BLaER1 treated with 17β-estradiol and CSF1 and Interleukin-3, amounts not matched to agents 10 nM and 100 nM (cell line): ENCODE data around the gene NPC1.
A peak's percentile ranks its signal among the peaks of the same experiment; 100 is the strongest.

Experiments
- H3K27ac ChIP-seq, 11 experiments: shearing (Covaris generic); formaldehyde crosslinking; 2 replicates each; pipeline ENCODE4 v1.8.1; 2022
- H3K27me3 ChIP-seq, 11 experiments: shearing (Covaris generic); formaldehyde crosslinking; 2 replicates each; pipeline ENCODE4 v1.8.1; 2022
- H3K36me3 ChIP-seq, 11 experiments: shearing (Covaris generic); formaldehyde crosslinking; 2 replicates each; pipeline ENCODE4 v1.8.1; 2022
- H3K4me1 ChIP-seq, 10 experiments: shearing (Covaris generic); formaldehyde crosslinking; 2 replicates each; pipeline ENCODE4 v1.8.1; 2022
- H3K4me2 ChIP-seq, 11 experiments: shearing (Covaris generic); formaldehyde crosslinking; 2 replicates each; pipeline ENCODE4 v1.8.1; 2022
- H3K4me3 ChIP-seq, 10 experiments: shearing (Covaris generic); formaldehyde crosslinking; 2 replicates each; pipeline ENCODE4 v1.8.1; 2022
- H3K9ac ChIP-seq, 11 experiments: shearing (Covaris generic); formaldehyde crosslinking; 2 replicates each; pipeline ENCODE4 v1.8.1; 2022
- H3K9me3 ChIP-seq, 11 experiments: shearing (Covaris generic); formaldehyde crosslinking; replicated peaks in 1 of 11; 2 replicates each; pipeline ENCODE4 v1.8.1; 2022
- H4K20me1 ChIP-seq, 11 experiments: shearing (Covaris generic); formaldehyde crosslinking; 2 replicates each; pipeline ENCODE4 v1.8.1; 2022
- Cebpa-rat ChIP-seq, 11 experiments: shearing (Covaris generic); IDR thresholded peaks; 2 replicates each; pipeline ENCODE4 v1.8.1; 2022

Gene NPC1

GRCh38 chr18:23627970-23628369 lies 41.7 kb upstream of the NPC1 start:
- H3K4me3 ChIP-seq, result no peak overlapping the region
- H4K20me1 ChIP-seq, result no peaks in the 10 kb centered on the region
- no peak overlapping the region for H3K9ac ChIP-seq
- TF ChIP-seq Cebpa-rat (IDR thresholded peaks at IDR 0.05), result no peak
- H3K4me2 ChIP-seq, result no peak overlapping the region
- no peaks in the 10 kb centered on the region for H3K27me3 ChIP-seq
- no peak overlapping the region for H3K27ac ChIP-seq
- no peaks in the 10 kb centered on the region for H3K36me3 ChIP-seq
- no peaks in the 10 kb centered on the region for H3K9me3 ChIP-seq
- H3K4me1 ChIP-seq, result no peaks in the 10 kb centered on the region; a peak in 1 of 20 replicates

- H3K4me3 ChIP-seq, result no peak overlapping the region
- no peaks in the 10 kb centered on the region for H4K20me1 ChIP-seq
- no peaks in the 10 kb centered on the region; a peak in 1 of 20 replicates for H3K4me1 ChIP-seq
- H3K9me3 ChIP-seq, result no peaks in the 10 kb centered on the region
- H3K27ac ChIP-seq, result no peak overlapping the region
- TF ChIP-seq Cebpa-rat (IDR thresholded peaks at IDR 0.05), result no peak
- no peaks in the 10 kb centered on the region for H3K27me3 ChIP-seq
- no peak overlapping the region for H3K9ac ChIP-seq
- H3K36me3 ChIP-seq, result no peaks in the 10 kb centered on the region
- H3K4me2 ChIP-seq, result no peak overlapping the region
These were observed 41.0 kb upstream of the NPC1 start for GRCh38 chr18:23627321-23627720.

DNA sequence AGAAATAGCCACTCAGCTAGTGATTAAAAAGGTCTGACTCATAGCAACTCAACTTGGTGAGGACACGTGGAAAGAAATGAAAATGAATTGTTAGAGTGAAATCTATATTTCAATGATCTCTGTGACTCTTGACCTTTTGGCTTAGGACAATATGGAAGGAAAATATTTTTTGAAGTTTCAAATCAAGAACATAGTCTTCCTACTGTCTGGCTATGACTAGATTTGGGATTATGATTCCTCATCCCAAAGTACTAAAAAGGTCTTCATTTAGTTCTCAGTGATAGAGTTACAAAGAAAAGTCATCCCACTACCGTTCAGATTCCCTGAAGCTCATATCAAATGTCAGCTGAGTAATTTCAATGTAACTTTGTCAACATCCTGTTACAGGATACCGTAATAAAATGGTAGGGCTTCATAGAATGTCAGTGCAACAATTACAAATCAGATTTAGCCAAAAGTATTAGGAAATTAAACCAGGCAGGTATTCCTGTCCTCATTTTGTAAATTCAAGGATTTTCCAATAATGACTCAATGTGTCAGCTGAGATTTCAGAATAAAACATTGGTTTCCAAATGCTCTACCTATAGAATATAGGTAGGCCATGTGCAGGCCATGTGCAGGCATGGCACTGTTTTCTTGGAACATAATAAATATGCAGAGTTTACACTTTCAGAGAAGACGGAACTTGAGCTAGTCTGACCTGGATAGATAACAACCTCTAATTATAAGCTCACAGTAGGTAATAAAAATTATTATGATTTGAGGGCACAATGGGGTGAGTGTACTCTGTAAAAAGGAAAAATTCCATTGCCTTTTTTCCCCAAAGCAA lies 40.4 kb upstream of the NPC1 start:
- Histone ChIP-seq H3K27me3 (peaks cover 0 to 5% (median 2%) of the 10 kb centered on the region in 11 experiments; a peak in 8 of 22 replicates), H3K4me2 (no peak overlapping the region), H3K9ac (no peak overlapping the region), H3K4me3 (no peak overlapping the region), H4K20me1 (no peaks in the 10 kb centered on the region), H3K9me3 (no peaks in the 10 kb centered on the region), H3K4me1 (no peaks in the 10 kb centered on the region; a peak in 1 of 20 replicates), H3K27ac (no peak overlapping the region), H3K36me3 (no peaks in the 10 kb centered on the region)
- no peak for TF ChIP-seq Cebpa-rat (IDR thresholded peaks at IDR 0.05)

- Histone ChIP-seq H3K9ac (no peak overlapping the region), H3K4me2 (no peak overlapping the region), H3K27ac (no peak overlapping the region), H3K36me3 (no peaks in the 10 kb centered on the region), H3K4me3 (no peak overlapping the region), H3K27me3 (peaks cover 33 to 42% (median 39%) of the 10 kb centered on the region in 11 experiments), H3K4me1 (peaks cover 10 to 20% (median 15%) of the 10 kb centered on the region in 10 experiments), H4K20me1 (no peaks in the 10 kb centered on the region), H3K9me3 (no peaks in the 10 kb centered on the region)
- TF ChIP-seq Cebpa-rat (IDR thresholded peaks at IDR 0.05), result no peak
These were observed 36.7 kb upstream of the NPC1 start for GRCh38 chr18:23623040-23623439.

GRCh38 chr18:23619388-23619881 lies 33.1 kb upstream of the NPC1 start:
- H3K9ac ChIP-seq, result peak overlapping the region in 10 of 11 experiments; percentile 11 to 68 (median 58); a peak in 16 of 22 replicates
- H3K9me3 ChIP-seq, result no peaks in the 10 kb centered on the region
- H3K27ac ChIP-seq, result peak overlapping the region in 3 of 11 experiments; percentile 7 to 43 (median 16); a peak in 3 of 22 replicates
- peaks cover 10 to 23% (median 15%) of the 10 kb centered on the region in 10 experiments; a peak in 19 of 20 replicates for H3K4me1 ChIP-seq
- no peaks in the 10 kb centered on the region for H3K36me3 ChIP-seq
- no peak for TF ChIP-seq Cebpa-rat (IDR thresholded peaks at IDR 0.05)
- H3K4me3 ChIP-seq, result peak overlapping the region; percentile 43 to 70 (median 58)
- peaks cover 42 to 54% (median 51%) of the 10 kb centered on the region in 11 experiments for H3K27me3 ChIP-seq
- no peaks in the 10 kb centered on the region for H4K20me1 ChIP-seq
- H3K4me2 ChIP-seq, result peak overlapping the region; percentile 72 to 98 (median 88)

- H3K9me3 ChIP-seq, result no peaks in the 10 kb centered on the region
- peak overlapping the region; percentile 72 to 98 (median 88) for H3K4me2 ChIP-seq
- no peaks in the 10 kb centered on the region for H3K36me3 ChIP-seq
- H3K4me1 ChIP-seq, result peaks cover 10 to 23% (median 15%) of the 10 kb centered on the region in 10 experiments; a peak in 19 of 20 replicates
- H3K27ac ChIP-seq, result peak overlapping the region in 3 of 11 experiments; percentile 7 to 43 (median 16); a peak in 3 of 22 replicates
- H3K4me3 ChIP-seq, result peak overlapping the region; percentile 43 to 70 (median 58)
- peaks cover 42 to 54% (median 51%) of the 10 kb centered on the region in 11 experiments for H3K27me3 ChIP-seq
- no peak for TF ChIP-seq Cebpa-rat (IDR thresholded peaks at IDR 0.05)
- peak overlapping the region in 8 of 11 experiments; percentile 11 to 68 (median 55); a peak in 12 of 22 replicates for H3K9ac ChIP-seq
- no peaks in the 10 kb centered on the region for H4K20me1 ChIP-seq
These were observed 32.6 kb upstream of the NPC1 start for GRCh38 chr18:23618862-23619387.

- no peak for TF ChIP-seq Cebpa-rat (IDR thresholded peaks at IDR 0.05)
- H3K9ac ChIP-seq, result no peak overlapping the region
- no peaks in the 10 kb centered on the region for H3K9me3 ChIP-seq
- no peak overlapping the region for H3K27ac ChIP-seq
- H3K36me3 ChIP-seq, result no peaks in the 10 kb centered on the region
- no peaks in the 10 kb centered on the region for H4K20me1 ChIP-seq
- peaks cover 42 to 54% (median 51%) of the 10 kb centered on the region in 11 experiments for H3K27me3 ChIP-seq
- peaks cover 10 to 31% (median 15%) of the 10 kb centered on the region in 10 experiments; a peak in 19 of 20 replicates for H3K4me1 ChIP-seq
- H3K4me3 ChIP-seq, result no peak overlapping the region
- no peak overlapping the region for H3K4me2 ChIP-seq
These were observed 31.2 kb upstream of the NPC1 start for GRCh38 chr18:23617412-23618014.

DNA sequence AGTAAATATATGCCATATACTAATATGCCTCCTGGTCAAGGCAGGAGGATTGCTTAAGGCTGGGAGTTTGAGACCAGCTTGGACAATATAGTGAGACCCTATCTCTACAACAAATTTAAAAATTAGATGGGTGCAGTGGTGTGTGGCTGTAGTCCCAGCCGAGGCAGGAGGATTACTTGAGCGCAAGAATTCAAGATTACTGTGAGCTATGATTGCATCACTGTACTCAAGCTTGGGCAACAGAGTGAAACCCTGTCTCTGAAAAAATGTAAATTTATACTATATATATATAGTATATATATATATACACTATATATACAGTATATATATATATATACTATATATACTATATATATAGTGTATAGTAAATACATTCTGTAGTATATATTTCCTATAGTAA lies 30.0 kb upstream of the NPC1 start:
- Histone ChIP-seq H3K4me3 (no peak overlapping the region), H3K4me1 (peaks cover 10 to 39% (median 15%) of the 10 kb centered on the region in 10 experiments; a peak in 19 of 20 replicates), H3K9me3 (no peaks in the 10 kb centered on the region), H3K27me3 (peaks cover 41 to 45% (median 44%) of the 10 kb centered on the region in 11 experiments), H3K9ac (no peak overlapping the region), H4K20me1 (no peaks in the 10 kb centered on the region), H3K4me2 (no peak overlapping the region), H3K36me3 (no peaks in the 10 kb centered on the region), H3K27ac (no peak overlapping the region)
- TF ChIP-seq Cebpa-rat (IDR thresholded peaks at IDR 0.05), result 0 out of 22 replicates have a peak, but pooled peaks of 1 of the 11 experiments have one; percentile 25

DNA sequence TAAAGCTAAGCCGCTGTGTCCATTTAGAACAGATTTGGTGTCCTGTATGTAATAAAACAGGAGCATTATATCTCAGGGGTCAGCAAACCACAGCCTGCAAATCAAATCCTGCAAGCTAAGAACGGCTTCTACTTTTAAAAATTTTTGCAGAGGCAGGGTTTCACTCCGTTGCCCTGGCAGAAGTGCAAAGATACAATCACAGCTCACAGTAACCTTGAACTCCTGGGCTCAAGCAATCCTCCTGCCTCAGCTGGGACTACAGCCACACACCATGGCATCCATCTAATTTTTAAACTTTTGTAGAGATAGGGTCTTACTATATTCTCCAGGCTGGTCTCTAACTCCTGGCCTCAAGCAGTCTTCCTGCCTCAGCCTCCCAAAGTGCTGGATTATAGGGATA lies 28.6 kb upstream of the NPC1 start:
- H3K9me3 ChIP-seq, result no peaks in the 10 kb centered on the region
- H3K36me3 ChIP-seq, result no peaks in the 10 kb centered on the region
- H3K4me1 ChIP-seq, result peaks cover 11 to 46% (median 17%) of the 10 kb centered on the region in 10 experiments; a peak in 19 of 20 replicates
- TF ChIP-seq Cebpa-rat (IDR thresholded peaks at IDR 0.05), result no peak
- H4K20me1 ChIP-seq, result no peaks in the 10 kb centered on the region
- H3K4me3 ChIP-seq, result no peak overlapping the region
- H3K4me2 ChIP-seq, result no peak overlapping the region
- H3K9ac ChIP-seq, result no peak overlapping the region
- no peak overlapping the region for H3K27ac ChIP-seq
- peaks cover 28 to 32% (median 31%) of the 10 kb centered on the region in 11 experiments for H3K27me3 ChIP-seq
